HG03521 (cell line): ENCODE results near the gene TSPAN11.
"Not testable (repeated sequence)": the region's sequence is repeated elsewhere in the genome, so short reads cannot be mapped to it uniquely, and the experiment has no call there.

Experiments used
- ATAC-seq: cut with Tn5 transposase; IDR thresholded peaks from one replicate; pipeline ENCODE4 v1.9.1; 2021; ENCODE audit warnings: mild to moderate bottlenecking, moderate library complexity; ENCODE audit not compliant: unreplicated experiment

Gene TSPAN11

GRCh38 chr12:30926243-30927221 is at the start of gene TSPAN11:
Gene TSPAN11 (plus strand): TSS chr12:30926748. CDS start chr12:30953992, 27,244 bp downstream.
- no peak for ATAC-seq

- ATAC-seq = no peak
These were observed 49.3 kb upstream of the TSPAN11 start for GRCh38 chr12:30877105-30877875.

- ATAC-seq = no peak
These were observed 48.5 kb upstream of the TSPAN11 start for GRCh38 chr12:30878024-30878423.

- no peak for ATAC-seq
These were observed 46.5 kb upstream of the TSPAN11 start for GRCh38 chr12:30880061-30880460.

GRCh38 chr12:30880813-30881212 is 45.7 kb upstream of the TSPAN11 start:
- ATAC-seq = no peak

- ATAC-seq = no peak
These were observed 43.8 kb upstream of the TSPAN11 start for GRCh38 chr12:30882706-30883105.

GRCh38 chr12:30884799-30885198 is 41.7 kb upstream of the TSPAN11 start:
- no peak for ATAC-seq

GRCh38 chr12:30885321-30885720 is 41.2 kb upstream of the TSPAN11 start:
- ATAC-seq = no peak

GRCh38 chr12:30887226-30887625 is 39.3 kb upstream of the TSPAN11 start:
- no peak for ATAC-seq

- no peak for ATAC-seq
These were observed 38.3 kb upstream of the TSPAN11 start for GRCh38 chr12:30888241-30888640.

- not testable (repeated sequence) for ATAC-seq
These were observed 32.0 kb upstream of the TSPAN11 start for GRCh38 chr12:30894531-30894930.

- no peak for ATAC-seq
These were observed 30.1 kb upstream of the TSPAN11 start for GRCh38 chr12:30896461-30896860.

- no peak for ATAC-seq
These were observed 27.7 kb upstream of the TSPAN11 start for GRCh38 chr12:30898846-30899245.

GRCh38 chr12:30900351-30900750 is 26.2 kb upstream of the TSPAN11 start:
- no peak for ATAC-seq

- no peak for ATAC-seq
These were observed 24.5 kb upstream of the TSPAN11 start for GRCh38 chr12:30902001-30902400.

GRCh38 chr12:30902596-30902995 is 24.0 kb upstream of the TSPAN11 start:
- no peak for ATAC-seq

- no peak for ATAC-seq
These were observed 21.0 kb upstream of the TSPAN11 start for GRCh38 chr12:30905463-30906009.

- ATAC-seq = no peak
These were observed 18.3 kb upstream of the TSPAN11 start for GRCh38 chr12:30908076-30908721.

- ATAC-seq = no peak
These were observed 17.7 kb upstream of the TSPAN11 start for GRCh38 chr12:30908722-30909348.

GRCh38 chr12:30909349-30910037 is 17.1 kb upstream of the TSPAN11 start:
- no peak for ATAC-seq
